PC-9 (cell line): ENCODE measurements around the gene C1orf94. TPM values are rescaled to one million over a fixed set of nuclear protein-coding genes. Genes with fewer than 3 reads are reported as not detected.

ENCODE experiments used
- BruUV-seq: library from RNA; stranded (reverse); fragments of 400-500 nt; replicated peaks from 2 replicates; lab custom pipeline; 2021; lab: Mats Ljungman, UMichigan
- CTCF ChIA-PET: fragments of 300-600 bp; sonication (Branson Sonifier 250); formaldehyde crosslinking; loops from one replicate; lab custom pipeline; 2022; ENCODE audit warnings: antibody characterized with exemption; lab: Charles Lee
- POLR2A ChIA-PET: fragments of 300-600 bp; sonication (Branson Sonifier 250); formaldehyde crosslinking; loops from one replicate; lab custom pipeline; 2022; ENCODE audit warnings: antibody characterized with exemption; ENCODE audit not compliant: unreplicated experiment; lab: Charles Lee
- DNase-seq, 2 experiments: peaks; one replicate each; pipeline versions ENCODE4 v3.0.0 to v3.0.0-alpha.2; 2015 to 2022; ENCODE audit warnings: mixed read lengths in 1 of 2
- H2AFZ ChIP-seq: fragments of 200-600 bp; sonication (generic); 2 replicates; pipeline ENCODE4 v1.8.1; 2017; ENCODE audit warnings: antibody characterized with exemption
- H3F3A ChIP-seq: fragments of 200-600 bp; sonication (generic); 2 replicates; pipeline ENCODE4 v1.8.1; 2017; ENCODE audit warnings: antibody characterized with exemption, mild to moderate bottlenecking, low read depth; ENCODE audit not compliant: insufficient read depth
- H3K27ac ChIP-seq: fragments of 200-600 bp; sonication (generic); 2 replicates; pipeline ENCODE4 v1.6.1; 2016; ENCODE audit warnings: mixed run types
- H3K27me3 ChIP-seq: fragments of 200-600 bp; sonication (generic); 2 replicates; pipeline ENCODE4 v1.6.1; 2016; ENCODE audit warnings: low read depth, mixed run types; ENCODE audit not compliant: insufficient read depth
- H3K36me3 ChIP-seq: fragments of 200-600 bp; sonication (generic); 2 replicates; pipeline ENCODE4 v1.6.1; 2016; ENCODE audit warnings: low read depth, mixed run types
- H3K4me1 ChIP-seq: fragments of 200-600 bp; sonication (generic); replicated peaks from 2 replicates; pipeline ENCODE4 v1.6.1; 2016; ENCODE audit warnings: mixed run types; ENCODE audit not compliant: insufficient read depth
- H3K4me2 ChIP-seq: fragments of 200-600 bp; sonication (generic); 2 replicates; pipeline ENCODE4 v1.6.1; 2017; ENCODE audit warnings: mixed run types
- H3K4me3 ChIP-seq: fragments of 200-600 bp; sonication (generic); 2 replicates; pipeline ENCODE4 v1.6.1; 2016; ENCODE audit warnings: mixed run types
- H3K79me2 ChIP-seq: fragments of 200-600 bp; sonication (generic); 2 replicates; pipeline ENCODE4 v1.6.1; 2017; ENCODE audit warnings: low read depth, mixed run types
- H3K9me2 ChIP-seq: fragments of 200-600 bp; sonication (generic); 2 replicates; pipeline ENCODE4 v1.8.1; 2017; ENCODE audit warnings: mild to moderate bottlenecking; ENCODE audit not compliant: insufficient read depth
- H3K9me3 ChIP-seq: fragments of 200-600 bp; sonication (generic); 2 replicates; pipeline ENCODE4 v1.8.1; 2016; ENCODE audit warnings: low read depth; ENCODE audit not compliant: insufficient read depth
- H4K20me1 ChIP-seq: fragments of 200-600 bp; sonication (generic); 2 replicates; pipeline ENCODE4 v1.8.1; 2017; ENCODE audit not compliant: insufficient read depth
- EZH2 ChIP-seq: fragments of 200-600 bp; sonication (generic); IDR thresholded peaks from 2 replicates; pipeline ENCODE4 v1.8.0; 2017; ENCODE audit warnings: antibody characterized with exemption, low read depth
- intact Hi-C: fragments of 100-400 bp; cut with micrococcal nuclease; formaldehyde crosslinking; loops from one replicate; pipeline ENCODE4 v1.10.0; 2022; ENCODE audit not compliant: unreplicated experiment
- total RNA-seq: library from RNA; stranded (reverse); gene quantifications from 2 replicates; pipeline ENCODE4 v1.2.3, GENCODE V29; 2021
- TF ChIP-seq, protein P1 (sequence below): fragments of 200-600 bp; sonication (generic); conservative IDR thresholded peaks from 2 replicates; pipeline ENCODE4 v1.6.1; 2017; ENCODE audit warnings: mixed run types, antibody characterized with exemption, mild to moderate bottlenecking, moderate library complexity

C1orf94 gene
- total RNA-seq, 1 experiment from 2014 or later = not detected

DNA sequence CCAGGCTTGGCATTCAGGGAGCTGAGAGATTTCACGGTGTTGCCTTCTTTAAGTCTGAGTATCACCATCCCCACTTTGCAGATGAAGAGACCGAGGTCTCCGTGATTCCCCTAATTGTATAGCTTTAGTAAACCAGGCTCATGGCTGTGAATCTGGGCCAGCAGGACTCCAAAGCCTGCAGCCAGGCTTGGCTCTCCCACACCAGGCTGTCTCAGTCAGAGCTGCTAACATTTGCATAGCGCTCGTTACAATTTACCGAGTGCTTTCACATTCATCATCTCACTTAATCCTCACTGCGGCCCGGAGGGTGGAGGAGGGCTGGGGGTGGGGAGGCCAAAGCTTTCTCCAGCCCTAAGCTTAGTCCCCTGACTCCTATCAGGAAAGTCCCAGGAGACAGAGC lies 11.7 kb downstream of the C1orf94 start:
- POLR2A ChIA-PET = no interaction called here
- intact Hi-C loops = no loop called here

DNA sequence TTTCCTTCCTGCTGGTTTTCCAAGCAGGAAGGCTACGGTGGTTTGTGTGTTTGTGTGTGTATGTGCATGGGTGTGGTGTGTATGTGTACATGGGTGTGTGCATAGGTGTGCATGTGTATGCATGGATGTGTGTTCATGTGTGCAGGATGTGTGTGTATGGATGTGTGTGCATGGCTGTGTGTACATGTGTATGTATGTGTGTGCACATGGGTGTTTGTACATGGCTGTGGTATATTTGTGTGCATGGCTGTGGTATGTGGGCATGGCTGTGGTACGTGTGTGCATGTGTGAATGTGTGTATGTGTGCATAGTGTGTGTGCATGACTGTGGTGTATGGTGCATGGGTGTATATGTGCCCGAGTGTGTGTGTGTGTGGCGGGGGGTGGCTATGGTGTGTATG lies 12.3 kb downstream of the C1orf94 start:
- Histone ChIP-seq H3F3A (no peaks in the 10 kb centered on the region), H3K27me3 (peaks cover 18% of the 10 kb centered on the region), H3K4me1 (no peaks in the 10 kb centered on the region), H3K4me2 (no peak overlapping the region), H3K4me3 (no peak overlapping the region), H3K9me3 (no peaks in the 10 kb centered on the region), H3K36me3 (no peaks in the 10 kb centered on the region), H4K20me1 (no peaks in the 10 kb centered on the region), H3K79me2 (no peaks in the 10 kb centered on the region), H2AFZ (no peak overlapping the region), H3K27ac (no peak overlapping the region), H3K9me2 (no peaks in the 10 kb centered on the region)
- ChIA-PET POLR2A (no interaction called here), CTCF (no interaction called here)
- TF ChIP-seq, protein P1, sequence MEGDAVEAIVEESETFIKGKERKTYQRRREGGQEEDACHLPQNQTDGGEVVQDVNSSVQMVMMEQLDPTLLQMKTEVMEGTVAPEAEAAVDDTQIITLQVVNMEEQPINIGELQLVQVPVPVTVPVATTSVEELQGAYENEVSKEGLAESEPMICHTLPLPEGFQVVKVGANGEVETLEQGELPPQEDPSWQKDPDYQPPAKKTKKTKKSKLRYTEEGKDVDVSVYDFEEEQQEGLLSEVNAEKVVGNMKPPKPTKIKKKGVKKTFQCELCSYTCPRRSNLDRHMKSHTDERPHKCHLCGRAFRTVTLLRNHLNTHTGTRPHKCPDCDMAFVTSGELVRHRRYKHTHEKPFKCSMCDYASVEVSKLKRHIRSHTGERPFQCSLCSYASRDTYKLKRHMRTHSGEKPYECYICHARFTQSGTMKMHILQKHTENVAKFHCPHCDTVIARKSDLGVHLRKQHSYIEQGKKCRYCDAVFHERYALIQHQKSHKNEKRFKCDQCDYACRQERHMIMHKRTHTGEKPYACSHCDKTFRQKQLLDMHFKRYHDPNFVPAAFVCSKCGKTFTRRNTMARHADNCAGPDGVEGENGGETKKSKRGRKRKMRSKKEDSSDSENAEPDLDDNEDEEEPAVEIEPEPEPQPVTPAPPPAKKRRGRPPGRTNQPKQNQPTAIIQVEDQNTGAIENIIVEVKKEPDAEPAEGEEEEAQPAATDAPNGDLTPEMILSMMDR = no peak
- intact Hi-C loops = no loop called here
- no TSS peak for BruUV-seq
- no peak for DNase-seq

More for the DNA sequence above, 11.7 kb downstream of the C1orf94 start:
- Histone ChIP-seq H3K9me3 (no peaks in the 10 kb centered on the region), H3K4me1 (no peaks in the 10 kb centered on the region), H3K4me3 (no peak overlapping the region), H3K79me2 (no peaks in the 10 kb centered on the region), H4K20me1 (no peaks in the 10 kb centered on the region), H3K27me3 (peaks cover 24% of the 10 kb centered on the region), H2AFZ (no peak overlapping the region), H3K36me3 (no peaks in the 10 kb centered on the region), H3K9me2 (no peaks in the 10 kb centered on the region), H3K27ac (no peak overlapping the region), H3K4me2 (no peak overlapping the region), H3F3A (no peaks in the 10 kb centered on the region)
- no peak for DNase-seq
- no TSS peak for BruUV-seq
- CTCF ChIA-PET = no interaction called here
- no peak for TF ChIP-seq EZH2
- TF ChIP-seq, protein P1 = no peak

DNA sequence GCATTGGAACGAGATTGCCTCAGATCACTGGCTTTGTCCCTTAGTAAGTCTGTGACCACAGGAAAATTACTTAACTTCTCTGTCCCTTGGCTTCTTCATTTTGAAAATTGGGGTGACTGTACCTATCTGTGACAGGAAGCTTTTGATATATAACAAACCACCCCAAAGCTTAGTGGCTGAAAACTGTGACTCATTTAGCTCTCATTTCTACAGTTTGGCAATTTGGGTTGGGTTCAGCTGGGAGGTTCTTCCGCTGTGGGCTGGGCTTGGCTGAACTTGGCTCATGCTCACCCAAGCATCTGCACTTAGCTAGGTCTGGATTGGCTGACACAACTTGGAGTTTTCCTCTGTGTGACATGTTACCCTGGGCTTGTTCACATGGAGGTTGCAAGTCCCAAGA lies 14.0 kb downstream of the C1orf94 start:
- TF ChIP-seq, protein P1 = no peak
- no peak for TF ChIP-seq EZH2
- no peak for DNase-seq
- Histone ChIP-seq H2AFZ (no peak overlapping the region), H3K4me2 (no peak overlapping the region), H3K79me2 (no peaks in the 10 kb centered on the region), H3K27ac (no peak overlapping the region), H3K4me3 (no peak overlapping the region), H3K36me3 (no peaks in the 10 kb centered on the region), H4K20me1 (no peaks in the 10 kb centered on the region), H3F3A (no peaks in the 10 kb centered on the region), H3K9me3 (no peaks in the 10 kb centered on the region), H3K4me1 (no peaks in the 10 kb centered on the region), H3K27me3 (peaks cover 11% of the 10 kb centered on the region; the same call in 1 of the 2 replicates), H3K9me2 (no peaks in the 10 kb centered on the region)
- intact Hi-C loops = no loop called here
- POLR2A ChIA-PET = no interaction called here
- BruUV-seq = no TSS peak
- CTCF ChIA-PET = no interaction called here
